GM18498 (cell line): ENCODE results near the gene CT47A7.
A peak's percentile ranks its signal among the peaks of the same experiment; 100 is the strongest.
"Not testable (repeated sequence)": the region's sequence is repeated elsewhere in the genome, so short reads cannot be mapped to it uniquely, and the experiment has no call there.

Source experiments
- ATAC-seq: cut with Tn5 transposase; IDR thresholded peaks from one replicate; pipeline ENCODE4 v1.9.1; 2021; ENCODE audit warnings: mild to moderate bottlenecking, moderate library complexity; ENCODE audit not compliant: unreplicated experiment

CT47A7 gene

DNA sequence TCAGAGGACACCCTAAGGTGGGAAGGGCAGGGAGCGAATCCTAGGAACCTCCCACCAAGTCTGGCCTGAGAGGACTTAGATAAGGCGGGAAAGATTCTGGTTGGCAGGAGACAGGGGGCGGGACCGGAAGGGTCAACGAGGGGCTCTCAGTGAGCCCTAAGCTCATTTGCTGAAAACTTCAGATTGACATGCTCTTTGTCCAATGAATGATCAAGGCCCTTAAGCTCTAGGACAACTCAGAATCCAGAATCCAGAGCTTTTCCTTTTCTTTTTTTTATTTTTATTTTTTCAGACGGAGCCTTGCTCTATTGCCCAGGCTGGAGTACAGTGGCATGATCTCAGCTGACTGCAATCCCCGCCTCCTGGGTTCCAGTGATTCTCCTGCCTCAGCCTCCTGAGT lies at the start of gene CT47A7:
TSS of gene CT47A7 (minus strand) at position 101 of the 400 bp plus-strand sequence. CDS start 255 bp downstream, outside the sequence.
- ATAC-seq, result not testable (repeated sequence)

DNA sequence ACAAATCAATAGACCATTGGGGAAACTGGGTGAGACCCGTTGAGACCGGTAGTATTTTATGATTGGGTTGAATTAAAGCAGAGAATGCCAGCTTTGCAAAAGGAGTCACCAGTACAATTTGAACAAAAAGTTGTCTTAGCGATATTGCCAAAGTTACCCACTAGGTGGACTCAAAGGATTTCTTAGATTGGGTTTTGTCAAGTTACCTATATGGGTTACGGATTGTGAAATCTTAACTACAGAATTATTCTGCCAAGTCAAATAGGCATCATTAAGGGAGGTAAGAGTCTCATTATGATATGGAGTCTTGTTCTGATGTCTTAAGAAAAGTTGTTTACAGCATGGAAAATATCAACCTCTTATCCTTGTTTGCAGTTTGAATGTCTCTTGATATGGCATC lies 44.2 kb upstream of the CT47A7 start:
- ATAC-seq, result no peak

DNA sequence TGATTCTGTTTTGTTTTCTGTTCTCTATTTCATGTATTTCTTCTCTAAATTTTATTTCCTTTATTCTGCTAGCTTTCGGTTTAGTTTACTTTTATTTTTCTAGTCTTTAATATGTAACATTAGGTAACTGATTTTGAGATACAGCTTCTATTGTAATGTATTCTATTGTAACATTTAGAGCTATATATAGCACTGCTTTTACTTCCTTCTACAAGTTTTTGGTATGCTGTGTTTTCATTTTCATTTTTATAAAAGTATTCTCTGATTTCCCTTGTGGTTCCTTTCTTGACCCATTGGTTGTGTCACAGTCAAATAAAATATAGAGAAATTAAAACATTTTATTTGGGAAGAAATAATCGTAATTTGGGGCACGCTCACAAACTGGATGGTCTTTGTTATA lies 43.0 kb upstream of the CT47A7 start:
- peak; percentile 79 for ATAC-seq

DNA sequence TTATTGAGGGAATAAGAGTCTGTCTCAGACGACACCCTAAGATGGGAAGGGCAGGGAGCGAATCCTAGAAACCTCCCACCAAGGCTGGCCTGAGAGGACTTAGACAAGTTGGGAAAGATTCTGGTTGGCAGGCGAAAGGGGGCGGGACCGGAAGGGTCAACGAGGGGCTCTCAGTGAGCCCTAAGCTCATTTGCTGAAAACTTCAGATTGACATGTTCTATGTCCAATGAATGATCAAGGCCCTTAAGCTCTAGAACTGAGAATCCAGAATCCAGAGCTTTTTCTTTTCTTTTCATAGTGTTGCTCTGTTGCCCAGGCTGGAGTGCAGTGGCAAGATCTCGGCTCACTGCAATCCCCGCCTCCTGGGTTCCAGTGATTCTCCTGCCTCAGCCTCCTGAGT lies 29.3 kb upstream of the CT47A7 start, which contains the start of gene CT47A1:
TSS of gene CT47A1 (minus strand) at position 101 of the 400 bp plus-strand sequence. CDS start 231 bp downstream, outside the sequence.
- not testable (repeated sequence) for ATAC-seq
